ENCODE results near the gene ZP1.
A peak's percentile ranks its signal among the peaks of the same experiment; 100 is the strongest.
"Not testable (repeated sequence)": the region's sequence is repeated elsewhere in the genome, so short reads cannot be mapped to it uniquely, and the experiment has no call there.

Gene ZP1

GRCh38 chr11:60908803-60909202 is 41.5 kb downstream of the ZP1 start:
- DNase-seq (ENCODE audit: low read depth in 2 of 2): no peak

GRCh38 chr11:60909680-60910280 is 42.4 kb downstream of the ZP1 start:
- not testable (repeated sequence) for DNase-seq (ENCODE audit: low read depth in 2 of 2)

- no peak for DNase-seq (ENCODE audit: low read depth in 2 of 2)
Observed at GRCh38 chr11:60910281-60910687, 42.9 kb downstream of the ZP1 start.

- no peak for DNase-seq (ENCODE audit: low read depth in 2 of 2)
Observed at GRCh38 chr11:60910711-60911380, 43.5 kb downstream of the ZP1 start.

- DNase-seq (ENCODE audit: low read depth in 2 of 2): no peak
Observed at GRCh38 chr11:60912223-60912850, 45.0 kb downstream of the ZP1 start.

GRCh38 chr11:60912851-60913528 is 45.6 kb downstream of the ZP1 start:
- DNase-seq (ENCODE audit: low read depth in 2 of 2): no peak

GRCh38 chr11:60913793-60914632 is 46.7 kb downstream of the ZP1 start, which contains the start of gene TMEM109:
Gene TMEM109 (plus strand): TSS chr11:60914158. CDS start chr11:60919694, 5,536 bp downstream.
- DNase-seq (ENCODE audit: low read depth in 2 of 2): peak; percentile 74 to 84

- DNase-seq (ENCODE audit: low read depth in 2 of 2): peak in 1 of 2 donors; percentile 18
Observed at GRCh38 chr11:60914633-60915247, 47.4 kb downstream of the ZP1 start.

GRCh38 chr11:60915248-60915914 is 48.0 kb downstream of the ZP1 start:
- peak; percentile 45 to 58 for DNase-seq (ENCODE audit: low read depth in 2 of 2)

- no peak for DNase-seq (ENCODE audit: low read depth in 2 of 2)
Observed at GRCh38 chr11:60916669-60917206, 49.4 kb downstream of the ZP1 start.

GRCh38 chr11:60917267-60917666 is 49.9 kb downstream of the ZP1 start:
- no peak for DNase-seq (ENCODE audit: low read depth in 2 of 2)

GRCh38 chr11:60918251-60918938 is 51.1 kb downstream of the ZP1 start:
- DNase-seq (ENCODE audit: low read depth in 2 of 2): no peak

- DNase-seq (ENCODE audit: low read depth in 2 of 2): no peak
Observed at GRCh38 chr11:60918939-60919265, 51.6 kb downstream of the ZP1 start.

GRCh38 chr11:60919320-60919719 is 52.0 kb downstream of the ZP1 start:
- DNase-seq (ENCODE audit: low read depth in 2 of 2): no peak

- no peak for DNase-seq (ENCODE audit: low read depth in 2 of 2)
Observed at GRCh38 chr11:60919956-60920355, 52.6 kb downstream of the ZP1 start.

- no peak for DNase-seq (ENCODE audit: low read depth in 2 of 2)
Observed at GRCh38 chr11:60921259-60921658, 53.9 kb downstream of the ZP1 start.

- no peak for DNase-seq (ENCODE audit: low read depth in 2 of 2)
Observed at GRCh38 chr11:60921777-60922335, 54.5 kb downstream of the ZP1 start.

- DNase-seq (ENCODE audit: low read depth in 2 of 2): no peak
Observed at GRCh38 chr11:60922906-60923305, 55.6 kb downstream of the ZP1 start.

- no peak for DNase-seq (ENCODE audit: low read depth in 2 of 2)
Observed at GRCh38 chr11:60923326-60923725, 56.0 kb downstream of the ZP1 start.

GRCh38 chr11:60923800-60924109 is 56.4 kb downstream of the ZP1 start:
- no peak for DNase-seq (ENCODE audit: low read depth in 2 of 2)
